RWPE1 (cell line): ENCODE data around the gene SLCO2B1.

Experiments
- CTCF ChIA-PET: fragments of 350-600 bp; sonication (Branson Sonifier 250); formaldehyde crosslinking; extraction: SDS; loops from one replicate; lab custom pipeline; 2021; lab: Yijun Ruan, JAX
- POLR2A ChIA-PET: fragments of 400-600 bp; formaldehyde crosslinking; extraction: SDS; loops from one replicate; lab custom pipeline; 2020; ENCODE audit warnings: antibody characterized with exemption; ENCODE audit not compliant: low non-redundant PET; lab: Yijun Ruan, JAX
- DNase-seq: peaks from one replicate; pipeline ENCODE4 v3.0.0; 2012; ENCODE audit warnings: low spot score
- H3K27ac ChIP-seq: fragments of 450-650 bp; 2 replicates; pipeline ENCODE4 v1.5.1; 2017
- CTCF ChIP-seq: fragments of 450-650 bp; conservative IDR thresholded peaks from 2 replicates; pipeline ENCODE4 v1.5.1; 2017; ENCODE audit warnings: low read depth, mild to moderate bottlenecking

The SLCO2B1 gene

DNA sequence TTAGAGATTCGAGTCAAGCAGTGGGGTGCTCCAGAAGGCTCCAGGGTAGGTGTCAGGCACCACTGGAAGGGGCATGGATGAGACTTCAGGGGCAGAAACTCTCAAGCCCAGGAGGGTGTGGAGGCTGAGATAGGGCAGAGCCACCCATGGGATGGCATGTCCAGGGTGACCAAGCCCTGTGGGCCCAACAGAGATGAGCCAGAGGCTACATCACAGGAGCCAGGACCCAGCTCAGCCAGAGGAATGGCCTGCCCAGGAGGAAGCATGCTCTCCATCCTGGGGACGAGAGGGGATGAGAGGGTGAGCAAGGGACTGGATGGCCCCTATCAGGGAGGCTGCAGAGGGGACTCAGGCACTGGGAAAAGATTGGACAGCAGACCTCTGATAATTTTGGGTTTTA lies 42.8 kb downstream of the SLCO2B1 start:
- POLR2A ChIA-PET, result no interaction called here
- H3K27ac ChIP-seq, result no peak overlapping the region
- no peak for DNase-seq
- TF ChIP-seq CTCF, result no peak
- CTCF ChIA-PET, result no interaction called here

GRCh38 chr11:75194147-75194546 lies 43.2 kb downstream of the SLCO2B1 start:
- DNase-seq, result no peak
- ChIA-PET POLR2A (no interaction called here), CTCF (interaction anchor here (2.9 kb wide), 1 partner anchor 11 kb away, joined by 15 read pairs; no protein-coding TSS in a partner anchor)
- no peak overlapping the region for H3K27ac ChIP-seq
- TF ChIP-seq CTCF, result no peak

DNA sequence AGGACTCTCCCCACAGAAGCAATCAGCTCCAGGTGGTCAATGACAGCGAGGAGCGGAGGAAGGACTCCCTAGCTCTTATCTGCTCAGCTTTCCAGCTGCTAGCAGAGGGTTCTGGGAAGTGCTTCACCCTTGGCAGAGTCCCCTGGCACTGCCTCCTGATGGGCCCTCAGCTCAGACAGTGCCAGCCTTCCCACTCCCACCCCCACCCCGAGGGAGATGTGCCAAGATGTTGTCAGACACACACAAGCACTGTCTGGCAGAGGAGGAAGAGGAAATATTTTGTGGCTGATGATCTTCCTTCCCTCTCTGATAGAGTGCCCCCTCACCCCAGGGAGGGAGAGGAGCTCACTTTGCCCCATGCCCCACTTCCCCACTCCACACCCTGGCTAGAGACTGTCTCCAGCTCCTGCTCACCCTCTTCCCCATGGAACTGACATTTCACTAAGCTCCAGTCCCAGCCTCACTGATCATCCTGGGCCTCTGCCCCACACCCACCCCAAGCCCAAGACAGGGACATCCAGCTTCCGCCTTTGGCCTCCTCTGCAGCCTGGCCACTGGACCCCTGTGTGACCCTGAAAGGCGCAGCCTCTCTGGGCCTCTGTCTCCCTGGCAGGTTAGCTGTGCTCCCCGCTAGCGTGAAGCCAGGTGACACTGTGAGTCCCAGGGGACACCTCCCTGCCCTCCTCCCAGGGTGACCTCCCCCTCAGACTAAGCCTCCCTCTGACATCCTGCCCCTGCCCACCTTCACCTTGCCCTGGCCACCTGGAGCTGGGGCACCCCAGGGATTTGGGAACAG lies 44.5 kb downstream of the SLCO2B1 start:
- ChIA-PET CTCF (interaction anchor here (0.6 to 2.9 kb wide), 3 partner anchors 10 to 53 kb away, joined by 4 to 15 read pairs (median 4); no protein-coding TSS in a partner anchor), POLR2A (no interaction called here)
- no peak for DNase-seq
- peak overlapping the region; percentile 12; the same call in 1 of the 2 replicates for H3K27ac ChIP-seq
- no peak for TF ChIP-seq CTCF

- ChIA-PET POLR2A (no interaction called here), CTCF (interaction anchor here (0.6 to 2.9 kb wide), 4 partner anchors 9 to 84 kb away, joined by 3 to 15 read pairs (median 4); no protein-coding TSS in a partner anchor)
- no peak overlapping the region for H3K27ac ChIP-seq
- TF ChIP-seq CTCF, result no peak
- DNase-seq, result no peak
Measured at GRCh38 chr11:75196426-75196825, 45.5 kb downstream of the SLCO2B1 start.

DNA sequence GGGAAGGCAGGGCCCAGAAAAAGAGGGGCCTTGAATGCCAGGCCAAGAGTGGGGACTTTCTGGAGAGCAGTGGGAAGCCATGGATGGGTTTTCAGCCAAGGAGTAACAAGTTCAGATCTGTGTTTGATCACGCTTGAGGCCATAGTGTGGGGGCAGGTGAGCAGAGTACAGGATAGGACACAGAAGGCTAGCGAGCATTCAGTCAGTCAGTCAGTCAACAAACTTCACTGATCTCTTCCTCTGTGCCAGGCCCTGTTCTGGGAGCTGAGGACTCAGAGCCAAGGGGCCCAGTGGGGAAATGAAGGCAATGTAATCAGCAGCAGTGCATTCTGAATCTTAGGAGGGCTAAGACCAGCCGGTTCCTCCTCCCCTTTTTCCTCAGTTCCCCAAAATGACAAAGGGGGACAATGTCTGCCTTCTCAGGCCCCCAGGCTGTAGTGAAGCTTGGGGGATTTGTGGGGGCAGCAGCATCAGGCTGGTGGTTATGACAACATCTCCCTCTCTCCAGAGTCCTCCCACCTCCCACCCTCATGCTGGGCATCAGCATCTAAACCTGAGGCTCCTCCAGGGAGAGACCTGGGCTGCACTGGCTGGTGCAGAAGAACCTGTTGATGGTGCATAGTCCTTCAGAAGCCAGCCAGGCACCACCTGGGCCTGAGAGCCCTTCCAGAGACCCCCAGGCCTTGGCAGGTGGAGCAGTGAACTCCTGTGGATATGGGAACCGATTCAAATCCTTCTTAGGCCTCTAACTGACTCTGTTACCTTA lies 46.8 kb downstream of the SLCO2B1 start:
- ChIA-PET POLR2A (no interaction called here), CTCF (no interaction called here)
- H3K27ac ChIP-seq, result no peak overlapping the region
- no peak for TF ChIP-seq CTCF
- no peak for DNase-seq

DNA sequence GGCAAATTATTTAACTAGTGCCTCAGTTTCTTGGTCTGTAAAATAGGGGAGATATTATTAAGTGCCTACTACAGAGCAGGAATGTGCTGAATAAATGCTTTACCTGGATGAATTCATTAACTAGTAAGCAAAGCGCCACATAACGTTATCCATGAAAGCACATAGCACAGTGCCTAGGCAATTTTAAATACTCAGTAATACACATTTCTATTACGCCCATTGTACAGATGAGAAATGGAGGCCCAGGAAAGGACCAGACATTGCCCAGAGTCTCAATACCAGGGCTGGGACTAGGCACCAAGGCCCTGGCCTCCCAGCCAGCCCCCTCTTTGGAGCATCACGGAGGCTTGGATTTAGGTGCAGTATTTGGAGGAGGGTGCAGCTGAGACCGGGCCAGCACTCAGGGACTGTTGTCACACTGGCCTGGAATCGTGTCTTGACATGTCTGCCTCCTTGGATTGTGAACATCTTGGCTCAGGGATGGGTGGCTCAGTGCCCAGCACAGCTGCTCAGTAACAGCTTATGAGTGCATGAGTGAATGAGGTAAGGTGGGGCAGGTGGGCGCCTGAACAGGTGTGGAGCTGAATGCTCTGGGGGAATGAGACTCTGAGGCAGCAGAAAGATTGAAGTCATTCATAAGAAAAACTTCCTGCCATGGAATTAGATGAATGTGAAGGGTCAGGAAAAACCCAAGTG lies 47.5 kb downstream of the SLCO2B1 start:
- H3K27ac ChIP-seq, result no peak overlapping the region
- peak; percentile 7 for DNase-seq
- CTCF ChIA-PET, result no interaction called here
- TF ChIP-seq CTCF, result no peak
- POLR2A ChIA-PET, result no interaction called here
